KBM-7 (cell line): ENCODE results near the gene CCL24.
"Not testable (repeated sequence)": the region's sequence is repeated elsewhere in the genome, so short reads cannot be mapped to it uniquely, and the experiment has no call there.

Experiments used
- DNase-seq: peaks from one replicate; pipeline ENCODE4 v3.0.0-alpha.2; 2015
- in situ Hi-C: fragments of 300-500 bp; cut with MboI; formaldehyde crosslinking; loops from 2 replicates; pipeline ENCODE4 v1.14.3; 2020; ENCODE audit warnings: low sequenced_read_pairs, low pct_unique_long_range_greater_than_20kb, mixed read lengths

The CCL24 gene, protein sequence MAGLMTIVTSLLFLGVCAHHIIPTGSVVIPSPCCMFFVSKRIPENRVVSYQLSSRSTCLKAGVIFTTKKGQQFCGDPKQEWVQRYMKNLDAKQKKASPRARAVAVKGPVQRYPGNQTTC

DNA sequence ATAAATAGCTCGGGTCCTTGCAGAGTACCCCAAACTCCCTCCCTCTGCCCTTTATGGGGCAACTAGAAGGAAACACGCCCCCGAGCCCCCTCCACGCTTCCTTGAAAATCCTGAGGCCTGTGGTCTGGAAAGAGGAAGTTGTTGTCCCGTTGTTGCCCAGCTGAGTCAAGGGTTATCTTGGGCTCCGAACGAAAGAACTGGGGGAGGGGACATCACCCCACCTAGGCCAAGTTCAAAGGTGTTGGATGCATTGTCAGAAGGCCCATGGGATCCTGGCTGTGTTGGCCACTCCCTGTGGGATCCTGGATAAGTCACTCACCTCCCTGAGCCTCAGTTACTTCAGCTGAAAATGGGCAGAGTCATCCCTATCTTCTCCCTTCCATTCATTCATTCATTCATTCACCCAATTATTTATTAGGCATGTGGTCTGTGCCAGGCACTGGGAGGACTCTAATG lies at the start of gene CCL24:
CCL24 (minus strand) TSS at position 26 of the 456 bp plus-strand sequence. CDS start 91 bp downstream, outside the sequence.
- in situ Hi-C loops: no loop called here
- DNase-seq: peak; percentile 76

GRCh38 chr7:75861636-75862035 lies 48.0 kb upstream of the CCL24 start:
- no peak for DNase-seq
- in situ Hi-C loops: no loop called here

DNA sequence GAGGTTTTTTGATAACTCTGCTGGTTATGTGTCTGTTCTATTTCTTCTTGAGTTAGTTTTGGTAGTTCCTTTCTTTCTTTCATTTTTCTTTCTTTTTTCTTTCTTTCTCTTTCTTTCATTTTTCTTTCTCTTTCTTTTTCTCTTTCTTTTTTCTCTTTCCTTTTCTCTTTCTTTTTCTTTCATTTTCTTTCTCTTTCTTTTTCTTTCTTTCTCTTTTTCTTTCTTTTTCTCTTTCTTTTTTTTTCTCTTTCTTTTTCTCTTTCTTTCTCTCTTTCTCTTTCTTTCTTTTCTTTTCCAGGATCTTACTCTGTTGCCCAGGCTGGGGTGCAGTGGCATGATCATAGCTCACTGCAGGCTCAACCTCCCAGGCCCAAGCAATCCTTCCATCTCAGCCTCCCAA lies 44.8 kb upstream of the CCL24 start:
- no peak for DNase-seq
- in situ Hi-C loops: no loop called here

GRCh38 chr7:75856536-75856935 lies 42.9 kb upstream of the CCL24 start:
- DNase-seq: peak; percentile 68
- in situ Hi-C loops: no loop called here

DNA sequence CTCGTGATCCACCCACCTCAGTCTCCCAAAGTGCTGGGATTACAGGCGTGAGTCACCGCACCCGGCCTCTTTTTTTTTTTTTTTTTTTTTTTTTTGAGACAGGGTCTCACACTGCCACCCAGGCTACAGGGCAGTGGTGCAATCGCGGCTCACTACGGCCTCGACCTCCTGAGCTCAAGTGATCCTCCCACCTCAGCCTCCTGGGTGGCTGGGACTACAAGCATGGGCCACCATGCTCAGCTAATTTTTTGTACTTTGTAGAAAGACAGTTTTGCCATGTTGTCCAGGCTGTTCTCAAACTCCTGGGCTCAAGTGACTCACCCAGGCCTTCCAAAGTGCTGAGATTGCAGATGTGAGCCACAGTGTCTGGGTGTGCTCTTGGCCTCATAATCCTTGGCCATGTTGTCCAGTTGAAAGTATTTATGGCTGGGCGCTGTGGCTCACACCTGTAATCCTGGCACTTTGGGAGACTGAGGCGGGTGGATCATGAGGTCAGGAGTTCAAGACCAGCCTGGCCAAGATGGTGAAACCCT lies 41.3 kb upstream of the CCL24 start:
- in situ Hi-C loops, DNase-seq: not testable (repeated sequence)

- no peak for DNase-seq
- in situ Hi-C loops: no loop called here
Measured at GRCh38 chr7:75854233-75854632, 40.6 kb upstream of the CCL24 start.

DNA sequence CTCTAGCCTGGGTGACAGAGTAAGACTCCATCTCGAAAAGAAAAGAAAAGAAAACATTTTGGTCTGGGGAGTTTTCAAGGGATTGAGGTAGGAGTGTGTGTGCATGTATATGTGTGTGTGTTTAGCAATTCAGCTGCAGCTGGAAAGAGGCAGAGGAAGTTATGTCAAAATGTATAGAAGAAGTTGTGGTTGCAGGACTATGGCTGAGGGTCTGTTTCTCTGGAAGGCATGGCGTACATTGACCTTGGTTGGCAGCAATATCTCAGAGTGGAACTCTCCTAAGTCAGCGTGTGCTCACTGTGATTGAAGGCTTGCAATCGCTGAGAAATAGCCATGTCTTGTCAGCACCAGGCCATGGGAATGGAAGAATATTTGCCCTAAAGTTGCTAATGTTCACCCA lies 36.6 kb upstream of the CCL24 start:
- in situ Hi-C loops: no loop called here
- peak; percentile 73 for DNase-seq

GRCh38 chr7:75849573-75849972 lies 36.0 kb upstream of the CCL24 start:
- in situ Hi-C loops: no loop called here
- DNase-seq: no peak

GRCh38 chr7:75847707-75848106 lies 34.1 kb upstream of the CCL24 start:
- in situ Hi-C loops: no loop called here
- DNase-seq: no peak

DNA sequence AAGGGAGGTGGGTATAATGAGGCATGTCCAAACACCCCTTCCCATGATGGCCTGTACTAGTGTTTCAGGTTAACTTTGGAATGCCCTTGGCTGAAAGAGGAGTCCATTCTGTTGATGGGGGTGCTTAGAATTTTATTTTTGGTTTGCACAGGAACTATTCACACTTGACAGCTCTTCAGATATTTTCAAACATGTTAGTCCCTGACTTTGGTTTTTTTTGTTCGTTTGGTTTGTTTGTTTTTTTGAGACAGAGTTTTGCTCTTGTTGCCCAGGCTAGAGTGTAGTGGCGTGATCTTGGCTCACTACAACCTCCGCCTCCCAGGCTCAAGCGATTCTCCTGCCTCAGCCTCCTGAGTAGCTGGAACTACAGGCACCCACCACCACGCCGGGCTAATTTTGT lies 31.5 kb upstream of the CCL24 start:
- DNase-seq, in situ Hi-C loops: not testable (repeated sequence)

- no peak for DNase-seq
- in situ Hi-C loops: no loop called here
Measured at GRCh38 chr7:75844158-75844557, 30.6 kb upstream of the CCL24 start.

DNA sequence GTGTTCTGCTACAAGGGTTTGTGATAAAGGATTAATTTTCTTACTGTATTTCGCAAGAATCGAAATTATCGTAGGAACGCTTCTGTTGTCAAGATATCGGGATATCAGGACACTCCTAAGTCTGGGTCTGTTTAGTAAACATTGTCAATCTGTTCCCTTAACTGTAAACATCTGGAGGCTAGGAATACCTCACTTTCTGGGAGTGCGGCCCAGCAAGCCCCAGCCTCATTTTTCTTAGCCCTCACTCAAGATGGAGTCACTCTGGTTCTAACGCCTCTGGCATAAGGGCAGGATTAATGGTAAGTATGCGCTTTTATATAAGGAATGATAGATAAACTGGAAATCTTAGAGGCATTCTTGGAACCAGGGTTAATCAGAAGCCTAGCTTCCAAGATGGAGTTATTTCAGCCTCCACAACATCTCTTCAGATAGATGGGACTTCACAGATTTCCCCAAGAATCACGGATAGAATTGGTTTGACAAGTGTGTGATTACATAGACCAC lies 30.1 kb upstream of the CCL24 start:
- DNase-seq: no peak
- in situ Hi-C loops: no loop called here

DNA sequence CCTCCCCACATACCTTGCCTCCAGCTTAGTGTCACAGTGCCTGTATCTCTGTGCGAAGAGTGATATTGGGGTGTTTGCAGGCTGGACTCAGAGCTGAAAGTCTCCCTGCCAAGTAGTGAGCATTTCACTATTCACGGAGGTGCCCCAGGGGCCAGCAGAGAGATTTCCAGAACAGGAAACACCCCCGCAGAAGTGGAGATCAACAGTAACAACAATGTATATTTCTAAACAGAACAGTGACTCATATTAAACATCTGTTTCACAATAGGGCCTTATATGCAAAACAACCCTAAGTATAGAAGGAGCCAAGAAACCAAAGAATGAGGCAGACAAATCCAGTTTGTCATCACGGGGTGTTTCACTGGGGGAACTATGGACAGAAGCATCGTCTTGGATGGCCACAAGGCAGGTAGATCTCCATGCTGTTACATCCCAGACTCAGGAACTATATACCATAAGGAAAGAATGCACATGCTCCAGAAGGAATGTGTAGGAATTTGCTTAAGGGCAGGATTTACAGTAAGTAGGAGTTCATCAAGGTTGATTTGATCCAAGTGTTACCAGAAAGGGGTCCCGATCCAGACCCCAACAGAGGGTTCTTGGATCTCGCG lies 29.3 kb upstream of the CCL24 start:
- peak; percentile 43 for DNase-seq

DNA sequence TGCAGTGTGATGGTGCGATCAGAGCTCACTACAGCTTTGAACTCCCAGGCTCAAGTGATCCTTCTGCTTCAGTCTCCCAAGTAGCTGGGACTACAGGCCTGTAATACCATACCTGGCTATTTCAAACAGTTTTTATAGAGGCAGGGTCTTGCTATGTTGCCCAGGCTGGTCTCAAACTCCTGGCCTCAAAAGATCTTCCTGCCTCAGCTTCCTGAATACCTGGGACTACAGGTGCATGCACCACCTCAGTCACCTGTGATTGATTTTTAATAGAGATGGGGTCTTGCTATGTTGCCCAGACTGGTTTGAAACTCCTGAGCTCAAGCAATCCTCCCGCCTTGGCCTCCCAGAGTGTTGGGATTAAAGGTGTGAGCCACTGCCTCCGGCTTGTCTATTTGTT lies 26.4 kb upstream of the CCL24 start:
- no peak for DNase-seq
- in situ Hi-C loops: no loop called here

More for the DNA sequence above, 29.3 kb upstream of the CCL24 start:
- in situ Hi-C loops: no loop called here

- in situ Hi-C loops, DNase-seq: not testable (repeated sequence)
Measured at GRCh38 chr7:75838281-75838930, 24.8 kb upstream of the CCL24 start.

- no peak for DNase-seq
- in situ Hi-C loops: no loop called here
Measured at GRCh38 chr7:75836798-75837197, 23.2 kb upstream of the CCL24 start.

DNA sequence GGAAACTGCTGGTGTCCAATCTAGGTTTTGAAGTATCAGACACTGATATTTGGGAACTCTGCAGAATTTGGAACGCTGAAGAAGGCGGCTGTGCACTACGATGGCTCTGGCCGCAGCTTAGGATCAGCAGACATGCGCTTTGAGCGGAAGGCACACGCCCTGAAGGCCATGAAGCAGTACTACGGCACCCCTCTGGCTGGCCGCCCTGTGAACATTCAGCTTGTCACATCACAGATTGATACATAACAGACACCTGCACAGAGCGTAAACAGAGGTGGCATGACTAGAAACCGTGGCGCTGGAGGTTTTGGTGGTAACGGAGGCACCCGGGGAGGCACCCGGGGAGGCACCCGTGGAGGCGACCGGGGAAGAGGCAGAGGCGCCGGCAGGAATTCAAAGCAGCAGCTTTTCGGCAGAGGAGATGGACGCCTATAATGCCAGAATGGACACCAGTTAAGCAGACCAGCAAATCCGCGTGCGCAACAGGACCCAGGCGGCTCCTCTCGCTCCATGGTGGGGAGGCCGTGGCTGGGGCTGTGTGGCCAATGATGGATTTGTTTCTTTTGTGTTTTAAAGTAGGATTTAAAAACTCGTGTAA lies 22.2 kb upstream of the CCL24 start:
- in situ Hi-C loops: no loop called here
- DNase-seq: no peak

DNA sequence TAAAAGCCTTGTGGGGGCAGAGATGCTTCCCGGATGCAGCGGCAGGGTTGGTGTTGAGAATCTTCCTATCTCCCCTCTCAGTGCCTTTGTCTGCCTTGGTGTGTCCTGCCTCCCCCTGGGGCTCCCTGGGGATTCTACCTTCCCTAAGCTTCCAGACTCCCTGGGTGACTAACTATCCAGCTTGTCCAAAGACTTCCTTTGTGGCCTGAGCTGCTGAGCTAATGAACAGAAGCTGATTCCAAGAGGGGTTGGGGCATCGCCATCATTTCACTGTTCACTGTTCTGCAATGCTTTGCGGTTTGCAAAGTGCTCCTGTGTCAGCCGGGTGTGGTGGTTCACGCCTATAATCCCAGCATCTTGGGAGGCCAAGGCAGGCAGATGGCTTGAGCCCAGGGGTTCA lies 20.1 kb upstream of the CCL24 start:
- DNase-seq, in situ Hi-C loops: not testable (repeated sequence)

- in situ Hi-C loops: no loop called here
- DNase-seq: no peak
Measured at GRCh38 chr7:75830978-75831377, 17.4 kb upstream of the CCL24 start.

DNA sequence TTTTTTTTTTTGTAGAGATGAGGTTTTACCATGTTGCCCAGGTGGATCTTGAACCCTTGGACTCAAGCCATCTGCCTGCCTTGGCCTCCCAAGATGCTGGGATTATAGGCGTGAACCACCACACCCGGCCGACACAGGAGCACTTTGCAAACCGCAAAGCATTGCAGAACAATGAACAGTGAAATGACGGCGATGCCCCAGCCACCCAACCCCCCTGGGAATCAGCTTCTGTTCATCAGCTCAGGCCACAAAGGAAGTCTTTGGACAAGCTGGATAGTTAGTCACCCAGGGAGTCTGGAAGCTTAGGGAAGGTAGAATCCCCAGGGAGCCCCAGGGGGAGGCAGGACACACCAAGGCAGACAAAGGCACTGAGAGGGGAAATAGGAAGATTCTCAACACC lies 16.1 kb upstream of the CCL24 start:
- DNase-seq, in situ Hi-C loops: not testable (repeated sequence)
